HepG2 (cell line): Measurements from ENCODE around the gene TSPAN31. TPM values are rescaled to one million over a fixed set of nuclear protein-coding genes. Genes with fewer than 3 reads are reported as not detected.

ENCODE experiments used
- AHDC1 ChIP-seq: sonication (generic); formaldehyde crosslinking; IDR thresholded peaks from 2 replicates; pipeline ENCODE4 v1.5.1; 2020; ENCODE audit warnings: mild to moderate bottlenecking, missing genetic modification reagents, borderline replicate concordance
- ATF7-NPFF ChIP-seq: sonication (generic); formaldehyde crosslinking; IDR thresholded peaks from 2 replicates; pipeline ENCODE4 v1.8.1; 2023; ENCODE audit warnings: mild to moderate bottlenecking, low read depth, missing genetic modification reagents, moderate library complexity
- FOXA3 ChIP-seq: IDR thresholded peaks from 2 replicates; pipeline ENCODE4 v1.6.1; 2016; ENCODE audit warnings: missing genetic modification reagents, missing compliant biosample characterization
- HNRNPL ChIP-seq: fragments of 200-400 bp; formaldehyde crosslinking; IDR thresholded peaks from 2 replicates; pipeline ENCODE4 v1.6.1; 2017; ENCODE audit warnings: mild to moderate bottlenecking, low read depth, low read length
- MIXL1 ChIP-seq: IDR thresholded peaks from 2 replicates; pipeline ENCODE4 v1.6.1; 2016
- STAG1 ChIP-seq: sonication (generic); formaldehyde crosslinking; IDR thresholded peaks from 2 replicates; pipeline ENCODE4 v1.4.0; 2020; ENCODE audit warnings: missing genetic modification reagents
- U2AF2 ChIP-seq: fragments of 200-400 bp; formaldehyde crosslinking; IDR thresholded peaks from 2 replicates; pipeline ENCODE4 v1.6.1; 2017; ENCODE audit warnings: low read depth, mild to moderate bottlenecking, low read length
- ZFP41 ChIP-seq: sonication (generic); formaldehyde crosslinking; IDR thresholded peaks from 2 replicates; pipeline ENCODE4 v1.4.0; 2020; ENCODE audit warnings: mild to moderate bottlenecking, missing genetic modification reagents, borderline replicate concordance
- ZNF253 ChIP-seq: sonication (generic); formaldehyde crosslinking; IDR thresholded peaks from 2 replicates; pipeline ENCODE4 v1.8.0; 2022; ENCODE audit warnings: mild to moderate bottlenecking, missing genetic modification reagents, borderline replicate concordance
- polyA plus RNA-seq, 8 experiments: library from polyadenylated mRNA; depleted of rRNA in 3 of 8; stranded (reverse) in 7 of 8; unstranded in 1 of 8; fragments of >200 nt; fragmentation: Illumina TruSeq in 4 of 8; extraction: Trizol in 4 of 8; gene quantifications; 2 replicates each; pipeline versions ENCODE4 v1.2.1 to v1.2.3, GENCODE V29; 2011 to 2016; ENCODE audit warnings: low read depth in 4 of 8, missing spikeins in 1 of 8, mixed read lengths in 1 of 8; ENCODE audit not compliant: insufficient read depth in 1 of 8
- total RNA-seq, 5 experiments: library from RNA; depleted of rRNA; stranded (reverse); fragments of >200 nt; fragmentation: Illumina TruSeq; extraction: Trizol; gene quantifications; 2 replicates each; pipeline ENCODE4 v1.2.3, GENCODE V29; 2016; ENCODE audit warnings: low read depth in 1 of 5
- TF ChIP-seq, protein P1 (sequence below): sonication (generic); formaldehyde crosslinking; IDR thresholded peaks from 2 replicates; pipeline ENCODE4 v1.4.0; 2020; ENCODE audit warnings: mild to moderate bottlenecking, missing genetic modification reagents, borderline replicate concordance
- TF ChIP-seq, protein P2 (sequence below): IDR thresholded peaks from 2 replicates; pipeline ENCODE4 v1.6.1; 2016; ENCODE audit warnings: low read depth, missing genetic modification reagents, missing compliant biosample characterization

The TSPAN31 gene
- total and polyA plus RNA-seq, 2 of the 13 experiments (the other 11 are each of a cell fraction or from before 2014, with no cell fraction given) = 10.4 to 24.6 TPM

DNA sequence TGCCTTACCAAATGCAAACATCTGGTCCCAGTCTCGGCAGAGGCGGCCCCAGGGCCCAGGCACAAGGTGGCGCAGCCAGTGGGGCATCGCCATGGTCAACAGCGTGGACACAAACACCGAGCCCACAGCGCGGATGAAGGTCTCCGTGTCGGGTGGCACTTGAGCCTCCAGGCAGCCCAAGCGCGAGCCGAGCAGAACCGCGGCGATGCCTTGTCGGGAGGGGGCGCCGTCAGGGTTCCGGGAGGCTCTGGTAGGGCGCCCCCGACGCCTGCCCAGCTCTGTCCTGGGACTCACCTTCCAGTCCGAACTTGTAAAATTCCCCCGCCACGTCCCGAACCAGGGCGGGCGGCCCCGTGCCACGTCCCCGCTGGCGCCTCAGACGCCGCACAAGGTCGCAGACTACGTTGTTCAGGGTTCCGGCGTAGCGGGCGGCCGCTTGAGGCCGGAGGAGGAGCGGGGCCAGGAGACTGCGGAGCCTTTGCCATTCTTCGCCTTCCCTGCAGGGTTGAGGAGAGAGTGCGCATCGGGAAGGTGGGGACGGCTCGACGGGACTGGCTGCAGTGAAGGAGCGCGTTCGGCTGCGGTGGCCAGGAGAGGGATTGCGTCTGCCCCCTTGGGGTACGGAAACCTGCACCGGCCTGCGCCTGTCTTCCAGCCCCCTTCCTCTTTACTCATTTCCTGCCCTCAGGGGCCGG lies 20.3 kb downstream of the TSPAN31 start (continued):
- 0 out of 2 replicates have a peak, but pooled peaks have one; percentile 24 for TF ChIP-seq AHDC1 (CRISPR knock-in tag)
- no peak for TF ChIP-seq MIXL1 (CRISPR knock-in tag)
- TF ChIP-seq, protein P1, sequence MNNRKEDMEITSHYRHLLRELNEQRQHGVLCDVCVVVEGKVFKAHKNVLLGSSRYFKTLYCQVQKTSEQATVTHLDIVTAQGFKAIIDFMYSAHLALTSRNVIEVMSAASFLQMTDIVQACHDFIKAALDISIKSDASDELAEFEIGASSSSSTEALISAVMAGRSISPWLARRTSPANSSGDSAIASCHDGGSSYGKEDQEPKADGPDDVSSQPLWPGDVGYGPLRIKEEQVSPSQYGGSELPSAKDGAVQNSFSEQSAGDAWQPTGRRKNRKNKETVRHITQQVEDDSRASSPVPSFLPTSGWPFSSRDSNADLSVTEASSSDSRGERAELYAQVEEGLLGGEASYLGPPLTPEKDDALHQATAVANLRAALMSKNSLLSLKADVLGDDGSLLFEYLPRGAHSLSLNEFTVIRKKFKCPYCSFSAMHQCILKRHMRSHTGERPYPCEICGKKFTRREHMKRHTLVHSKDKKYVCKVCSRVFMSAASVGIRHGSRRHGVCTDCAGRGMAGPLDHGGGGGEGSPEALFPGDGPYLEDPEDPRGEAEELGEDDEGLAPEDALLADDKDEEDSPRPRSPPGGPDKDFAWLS = no peak
- no peak for TF ChIP-seq ZNF253 (CRISPR knock-in tag)
- TF ChIP-seq FOXA3 (CRISPR knock-in tag) = no peak
- TF ChIP-seq, protein P2, sequence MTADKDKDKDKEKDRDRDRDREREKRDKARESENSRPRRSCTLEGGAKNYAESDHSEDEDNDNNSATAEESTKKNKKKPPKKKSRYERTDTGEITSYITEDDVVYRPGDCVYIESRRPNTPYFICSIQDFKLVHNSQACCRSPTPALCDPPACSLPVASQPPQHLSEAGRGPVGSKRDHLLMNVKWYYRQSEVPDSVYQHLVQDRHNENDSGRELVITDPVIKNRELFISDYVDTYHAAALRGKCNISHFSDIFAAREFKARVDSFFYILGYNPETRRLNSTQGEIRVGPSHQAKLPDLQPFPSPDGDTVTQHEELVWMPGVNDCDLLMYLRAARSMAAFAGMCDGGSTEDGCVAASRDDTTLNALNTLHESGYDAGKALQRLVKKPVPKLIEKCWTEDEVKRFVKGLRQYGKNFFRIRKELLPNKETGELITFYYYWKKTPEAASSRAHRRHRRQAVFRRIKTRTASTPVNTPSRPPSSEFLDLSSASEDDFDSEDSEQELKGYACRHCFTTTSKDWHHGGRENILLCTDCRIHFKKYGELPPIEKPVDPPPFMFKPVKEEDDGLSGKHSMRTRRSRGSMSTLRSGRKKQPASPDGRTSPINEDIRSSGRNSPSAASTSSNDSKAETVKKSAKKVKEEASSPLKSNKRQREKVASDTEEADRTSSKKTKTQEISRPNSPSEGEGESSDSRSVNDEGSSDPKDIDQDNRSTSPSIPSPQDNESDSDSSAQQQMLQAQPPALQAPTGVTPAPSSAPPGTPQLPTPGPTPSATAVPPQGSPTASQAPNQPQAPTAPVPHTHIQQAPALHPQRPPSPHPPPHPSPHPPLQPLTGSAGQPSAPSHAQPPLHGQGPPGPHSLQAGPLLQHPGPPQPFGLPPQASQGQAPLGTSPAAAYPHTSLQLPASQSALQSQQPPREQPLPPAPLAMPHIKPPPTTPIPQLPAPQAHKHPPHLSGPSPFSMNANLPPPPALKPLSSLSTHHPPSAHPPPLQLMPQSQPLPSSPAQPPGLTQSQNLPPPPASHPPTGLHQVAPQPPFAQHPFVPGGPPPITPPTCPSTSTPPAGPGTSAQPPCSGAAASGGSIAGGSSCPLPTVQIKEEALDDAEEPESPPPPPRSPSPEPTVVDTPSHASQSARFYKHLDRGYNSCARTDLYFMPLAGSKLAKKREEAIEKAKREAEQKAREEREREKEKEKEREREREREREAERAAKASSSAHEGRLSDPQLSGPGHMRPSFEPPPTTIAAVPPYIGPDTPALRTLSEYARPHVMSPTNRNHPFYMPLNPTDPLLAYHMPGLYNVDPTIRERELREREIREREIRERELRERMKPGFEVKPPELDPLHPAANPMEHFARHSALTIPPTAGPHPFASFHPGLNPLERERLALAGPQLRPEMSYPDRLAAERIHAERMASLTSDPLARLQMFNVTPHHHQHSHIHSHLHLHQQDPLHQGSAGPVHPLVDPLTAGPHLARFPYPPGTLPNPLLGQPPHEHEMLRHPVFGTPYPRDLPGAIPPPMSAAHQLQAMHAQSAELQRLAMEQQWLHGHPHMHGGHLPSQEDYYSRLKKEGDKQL = no peak
- no peak for TF ChIP-seq HNRNPL
- peak; percentile 38 for TF ChIP-seq STAG1 (CRISPR knock-in tag)
- no peak; the same call in 1 of the 2 replicates for TF ChIP-seq ZFP41
- no peak for TF ChIP-seq U2AF2
- peak; percentile 36; the same call in 1 of the 2 replicates for TF ChIP-seq ATF7-NPFF (CRISPR knock-in tag)
